Progenitor cell of endocrine pancreas (in vitro differentiated cells): ENCODE measurements around the gene MPDU1. TPM values are rescaled to one million over a fixed set of nuclear protein-coding genes. Genes with fewer than 3 reads are reported as not detected.

Source experiments
- DNase-seq: peaks from one replicate; pipeline ENCODE4 v3.0.0; 2021; ENCODE audit warnings: low spot score; ENCODE audit not compliant: unreplicated experiment
- H3K27ac Mint-ChIP-seq: 2 replicates; pipeline ENCODE4 v1.8.0; 2021; ENCODE audit warnings: mild to moderate bottlenecking, moderate library complexity, mixed read lengths
- H3K27me3 Mint-ChIP-seq: 2 replicates; pipeline ENCODE4 v1.8.0; 2021; ENCODE audit warnings: mixed read lengths
- H3K36me3 Mint-ChIP-seq: 2 replicates; pipeline ENCODE4 v1.8.0; 2022; ENCODE audit warnings: mixed read lengths; ENCODE audit not compliant: insufficient read depth
- H3K4me1 Mint-ChIP-seq: 2 replicates; pipeline ENCODE4 v1.8.0; 2021; ENCODE audit warnings: low read depth, mixed read lengths
- H3K4me3 Mint-ChIP-seq: 2 replicates; pipeline ENCODE4 v1.8.0; 2021; ENCODE audit warnings: low read depth, mild to moderate bottlenecking, moderate library complexity, mixed read lengths
- H3K9me3 Mint-ChIP-seq: 2 replicates; pipeline ENCODE4 v1.8.0; 2021; ENCODE audit warnings: low read depth, mixed read lengths
- total RNA-seq: library from RNA; stranded (reverse); gene quantifications from 2 replicates; pipeline ENCODE4 v1.2.1, GENCODE V29; 2021
- TF ChIP-seq, protein P1 (sequence below): fragments of 200-600 bp; sonication (generic); IDR thresholded peaks from one replicate; pipeline ENCODE4 v1.5.0; 2021; ENCODE audit warnings: antibody characterized with exemption, mild to moderate bottlenecking; ENCODE audit not compliant: unreplicated experiment

The MPDU1 gene
- total RNA-seq, 1 donor from 2014 or later, result 71.9 TPM

DNA sequence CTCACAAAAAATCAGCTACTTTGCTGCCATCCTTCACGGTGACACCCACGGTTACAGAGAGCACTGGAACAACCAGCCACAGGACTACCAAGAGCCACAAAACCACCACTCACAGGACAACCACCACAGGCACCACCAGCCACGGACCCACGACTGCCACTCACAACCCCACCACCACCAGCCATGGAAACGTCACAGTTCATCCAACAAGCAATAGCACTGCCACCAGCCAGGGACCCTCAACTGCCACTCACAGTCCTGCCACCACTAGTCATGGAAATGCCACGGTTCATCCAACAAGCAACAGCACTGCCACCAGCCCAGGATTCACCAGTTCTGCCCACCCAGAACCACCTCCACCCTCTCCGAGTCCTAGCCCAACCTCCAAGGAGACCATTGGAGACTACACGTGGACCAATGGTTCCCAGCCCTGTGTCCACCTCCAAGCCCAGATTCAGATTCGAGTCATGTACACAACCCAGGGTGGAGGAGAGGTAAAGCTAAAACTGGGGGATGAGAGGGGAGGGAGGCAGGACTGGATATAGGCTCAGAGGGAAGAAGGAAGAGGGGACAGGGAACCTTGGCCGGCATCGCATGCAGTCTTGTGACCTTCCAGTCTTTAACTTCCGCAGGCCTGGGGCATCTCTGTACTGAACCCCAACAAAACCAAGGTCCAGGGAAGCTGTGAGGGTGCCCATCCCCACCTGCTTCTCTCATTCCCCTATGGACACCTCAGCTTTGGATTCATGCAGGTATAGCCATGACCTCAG is 3.6 kb upstream of the MPDU1 start:
- H3K36me3 Mint-ChIP-seq, result peaks cover 32% of the 10 kb centered on the region
- no peak overlapping the region for H3K4me3 Mint-ChIP-seq
- TF ChIP-seq, protein P1, sequence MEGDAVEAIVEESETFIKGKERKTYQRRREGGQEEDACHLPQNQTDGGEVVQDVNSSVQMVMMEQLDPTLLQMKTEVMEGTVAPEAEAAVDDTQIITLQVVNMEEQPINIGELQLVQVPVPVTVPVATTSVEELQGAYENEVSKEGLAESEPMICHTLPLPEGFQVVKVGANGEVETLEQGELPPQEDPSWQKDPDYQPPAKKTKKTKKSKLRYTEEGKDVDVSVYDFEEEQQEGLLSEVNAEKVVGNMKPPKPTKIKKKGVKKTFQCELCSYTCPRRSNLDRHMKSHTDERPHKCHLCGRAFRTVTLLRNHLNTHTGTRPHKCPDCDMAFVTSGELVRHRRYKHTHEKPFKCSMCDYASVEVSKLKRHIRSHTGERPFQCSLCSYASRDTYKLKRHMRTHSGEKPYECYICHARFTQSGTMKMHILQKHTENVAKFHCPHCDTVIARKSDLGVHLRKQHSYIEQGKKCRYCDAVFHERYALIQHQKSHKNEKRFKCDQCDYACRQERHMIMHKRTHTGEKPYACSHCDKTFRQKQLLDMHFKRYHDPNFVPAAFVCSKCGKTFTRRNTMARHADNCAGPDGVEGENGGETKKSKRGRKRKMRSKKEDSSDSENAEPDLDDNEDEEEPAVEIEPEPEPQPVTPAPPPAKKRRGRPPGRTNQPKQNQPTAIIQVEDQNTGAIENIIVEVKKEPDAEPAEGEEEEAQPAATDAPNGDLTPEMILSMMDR, result no peak
- peaks cover 42% of the 10 kb centered on the region for H3K4me1 Mint-ChIP-seq
- no peaks in the 10 kb centered on the region for H3K9me3 Mint-ChIP-seq
- H3K27ac Mint-ChIP-seq, result peak overlapping the region; percentile 97
- H3K27me3 Mint-ChIP-seq, result no peaks in the 10 kb centered on the region
- no peak for DNase-seq

GRCh38 chr17:7580604-7581575 is 2.8 kb upstream of the MPDU1 start:
- Mint-ChIP-seq H3K27ac (peak overlapping the region; percentile 85), H3K36me3 (peaks cover 28% of the 10 kb centered on the region)
- no peak for DNase-seq

DNA sequence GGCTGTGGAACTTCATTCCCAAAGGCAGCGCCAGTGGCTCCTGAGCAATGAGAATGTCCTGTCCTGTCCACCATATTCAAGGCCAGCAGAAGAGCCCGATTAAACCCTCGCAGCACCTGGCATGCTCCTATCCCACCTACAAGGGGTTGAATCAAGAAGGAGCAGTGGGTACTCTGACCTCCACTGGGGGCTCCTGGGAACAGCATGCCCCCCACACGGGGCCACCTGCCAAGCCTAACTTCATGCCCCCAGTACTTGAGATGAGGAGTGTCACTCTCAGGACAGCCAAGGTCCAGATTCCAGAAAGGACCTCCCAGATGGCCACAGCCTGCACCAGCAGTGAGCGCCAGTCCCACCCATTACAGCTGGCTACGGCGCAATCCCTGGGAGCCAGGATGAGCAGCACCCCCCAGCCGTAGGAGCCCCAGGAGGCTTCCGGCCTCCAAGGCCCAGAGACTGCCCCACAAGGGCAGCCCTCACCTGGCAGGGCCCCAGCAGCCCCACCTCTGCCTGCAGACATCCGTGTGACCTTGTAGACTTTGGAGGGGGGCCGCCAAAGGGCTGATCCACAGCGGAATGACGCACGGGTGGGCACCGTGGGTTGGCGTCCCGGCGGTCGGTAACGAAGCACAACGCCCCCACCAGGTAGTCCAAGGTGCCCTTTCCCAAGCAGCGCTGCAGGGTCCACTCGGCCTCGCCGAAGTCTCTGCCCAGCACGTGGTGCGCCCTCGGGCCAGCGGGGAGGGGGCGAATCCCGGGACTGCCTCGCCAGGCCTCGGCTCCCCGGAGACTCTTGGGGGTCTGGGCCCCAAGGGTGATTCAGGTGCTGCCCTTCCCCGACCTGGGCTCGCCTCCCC is 1.0 kb upstream of the MPDU1 start:
- H3K4me3 Mint-ChIP-seq, result peak overlapping the region; percentile 56
- no peak for DNase-seq
- H3K9me3 Mint-ChIP-seq, result no peaks in the 10 kb centered on the region
- H3K36me3 Mint-ChIP-seq, result peaks cover 20% of the 10 kb centered on the region
- peak overlapping the region; percentile 100 for H3K27ac Mint-ChIP-seq
- TF ChIP-seq, protein P1, result no peak
- no peaks in the 10 kb centered on the region for H3K27me3 Mint-ChIP-seq
- H3K4me1 Mint-ChIP-seq, result peaks cover 38% of the 10 kb centered on the region

More at GRCh38 chr17:7580604-7581575, 2.8 kb upstream of the MPDU1 start:
- Mint-ChIP-seq H3K4me3 (peak overlapping the region; percentile 29), H3K9me3 (no peaks in the 10 kb centered on the region), H3K27me3 (no peaks in the 10 kb centered on the region), H3K4me1 (peaks cover 39% of the 10 kb centered on the region)
- TF ChIP-seq, protein P1, result no peak

DNA sequence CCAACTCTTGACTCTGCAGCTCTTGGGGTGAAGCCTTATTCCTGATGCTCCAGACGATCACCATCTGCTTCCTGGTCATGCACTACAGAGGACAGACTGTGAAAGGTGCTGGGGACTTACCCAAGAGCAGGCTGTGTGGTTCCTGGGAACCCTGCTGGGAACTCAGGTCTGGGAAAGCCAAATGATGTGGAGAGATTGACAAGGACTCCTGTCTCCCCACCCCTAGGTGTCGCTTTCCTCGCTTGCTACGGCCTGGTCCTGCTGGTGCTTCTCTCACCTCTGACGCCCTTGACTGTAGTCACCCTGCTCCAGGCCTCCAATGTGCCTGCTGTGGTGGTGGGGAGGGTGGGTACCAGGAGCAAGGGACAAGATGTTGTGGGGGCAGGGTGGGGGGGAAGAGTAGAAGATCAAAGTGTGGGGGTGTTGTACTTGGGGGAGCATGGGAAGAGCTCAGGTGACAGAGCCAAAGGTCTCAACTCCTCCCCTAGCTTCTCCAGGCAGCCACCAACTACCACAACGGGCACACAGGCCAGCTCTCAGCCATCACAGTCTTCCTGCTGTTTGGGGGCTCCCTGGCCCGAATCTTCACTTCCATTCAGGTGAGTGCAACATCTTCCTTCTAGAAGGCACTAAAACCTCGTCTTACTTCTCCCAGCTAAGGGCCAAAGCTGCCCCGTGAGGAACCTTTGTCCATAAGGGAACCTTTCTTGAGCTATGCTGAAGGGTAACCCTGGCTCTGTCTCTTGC is 3.2 kb downstream of the MPDU1 start:
- H3K4me3 Mint-ChIP-seq, result no peak overlapping the region
- H3K4me1 Mint-ChIP-seq, result peaks cover 18% of the 10 kb centered on the region
- TF ChIP-seq, protein P1, result peak; percentile 24
- H3K27me3 Mint-ChIP-seq, result no peaks in the 10 kb centered on the region
- H3K27ac Mint-ChIP-seq, result no peak overlapping the region
- H3K36me3 Mint-ChIP-seq, result peaks cover 22% of the 10 kb centered on the region
- no peaks in the 10 kb centered on the region for H3K9me3 Mint-ChIP-seq
- no peak for DNase-seq
